ENCODE measurements around the gene IL15RA.

The IL15RA gene, protein sequence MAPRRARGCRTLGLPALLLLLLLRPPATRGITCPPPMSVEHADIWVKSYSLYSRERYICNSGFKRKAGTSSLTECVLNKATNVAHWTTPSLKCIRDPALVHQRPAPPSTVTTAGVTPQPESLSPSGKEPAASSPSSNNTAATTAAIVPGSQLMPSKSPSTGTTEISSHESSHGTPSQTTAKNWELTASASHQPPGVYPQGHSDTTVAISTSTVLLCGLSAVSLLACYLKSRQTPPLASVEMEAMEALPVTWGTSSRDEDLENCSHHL

GRCh38 chr10:5977471-5978229 is at the start of gene IL15RA:
IL15RA (minus strand) TSS chr10:5977543; CDS start chr10:5977492, 51 bp downstream.
- peak; percentile 61 to 73 for DNase-seq (ENCODE audit: low read depth in 2 of 2)

- no peak for DNase-seq (ENCODE audit: low read depth in 2 of 2)
These were observed 48.4 kb upstream of the IL15RA start for GRCh38 chr10:6025683-6026255.

- DNase-seq (ENCODE audit: low read depth in 2 of 2): no peak
These were observed 47.0 kb upstream of the IL15RA start for GRCh38 chr10:6024334-6024682.

DNA sequence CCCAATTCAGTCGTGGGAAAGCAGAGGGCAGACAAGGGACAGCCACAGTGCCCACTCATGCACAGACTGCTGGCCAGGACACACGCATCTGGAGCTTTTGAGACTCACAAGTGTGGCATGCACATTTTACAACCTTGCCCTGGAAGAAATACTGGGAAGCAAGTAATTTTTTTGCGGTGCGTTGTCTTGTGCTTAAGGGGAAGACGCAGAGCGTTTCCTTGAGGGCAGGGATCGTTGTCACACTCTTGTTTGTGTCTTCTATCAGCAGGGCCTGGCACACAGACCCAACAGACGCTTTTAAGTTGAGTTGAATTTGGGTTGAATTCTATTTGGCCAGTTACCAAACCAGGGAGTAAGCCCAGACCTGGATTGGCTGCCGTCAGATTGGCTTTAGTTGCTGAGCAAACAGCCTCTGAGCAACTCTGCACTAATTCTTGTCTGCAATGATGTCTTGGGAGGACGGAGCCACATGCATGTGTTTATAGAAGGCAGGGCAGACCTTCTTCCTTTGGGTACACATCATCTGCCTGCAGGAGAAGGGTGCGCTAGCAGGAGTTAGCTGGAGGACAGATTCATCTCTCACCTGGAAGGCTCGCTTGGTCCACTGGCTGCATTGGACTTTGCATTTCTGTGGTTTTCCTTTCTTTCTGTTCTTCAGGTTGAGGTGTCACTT is 46.5 kb upstream of the IL15RA start:
- no peak for DNase-seq (ENCODE audit: low read depth in 2 of 2)

DNA sequence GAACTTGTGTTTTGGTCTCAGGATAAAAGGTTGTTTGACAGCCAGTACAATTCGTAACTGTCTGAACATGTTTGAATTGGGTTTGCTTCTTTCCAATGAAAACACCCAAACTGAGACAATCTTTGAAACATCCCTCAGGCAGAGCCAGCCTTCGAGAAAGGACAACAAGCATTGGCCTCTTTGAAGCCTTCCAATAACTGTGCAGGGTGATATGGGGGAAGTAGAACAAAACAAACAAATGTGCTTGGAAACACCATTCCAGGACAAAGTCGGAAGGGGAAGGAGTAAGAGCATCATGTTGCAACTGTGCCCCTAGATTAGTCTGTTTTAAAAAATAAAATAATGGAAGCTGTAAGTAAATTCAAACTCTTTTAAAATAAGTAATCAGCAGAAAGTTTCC is 45.3 kb upstream of the IL15RA start:
- no peak for DNase-seq (ENCODE audit: low read depth in 2 of 2)

DNA sequence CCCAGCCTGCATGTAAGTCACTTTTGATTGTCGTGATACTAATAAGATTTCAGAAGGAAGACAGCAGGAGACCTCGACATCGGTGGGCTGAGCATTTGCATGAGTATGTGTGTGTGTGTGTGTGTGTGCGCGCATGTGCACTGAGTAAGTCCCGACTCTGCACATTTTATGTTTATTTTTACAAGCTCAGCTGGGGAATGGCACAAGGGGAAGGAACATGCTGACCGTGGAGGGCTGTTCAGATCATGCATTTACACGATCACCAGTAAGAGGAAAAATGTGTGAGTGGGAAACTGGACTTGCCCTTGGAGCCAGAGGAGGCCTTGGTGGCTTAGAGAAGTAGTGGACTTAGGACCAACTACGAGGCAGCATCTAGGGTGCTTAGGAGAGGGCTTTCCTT is 43.5 kb upstream of the IL15RA start:
- no peak for DNase-seq (ENCODE audit: low read depth in 2 of 2)

DNA sequence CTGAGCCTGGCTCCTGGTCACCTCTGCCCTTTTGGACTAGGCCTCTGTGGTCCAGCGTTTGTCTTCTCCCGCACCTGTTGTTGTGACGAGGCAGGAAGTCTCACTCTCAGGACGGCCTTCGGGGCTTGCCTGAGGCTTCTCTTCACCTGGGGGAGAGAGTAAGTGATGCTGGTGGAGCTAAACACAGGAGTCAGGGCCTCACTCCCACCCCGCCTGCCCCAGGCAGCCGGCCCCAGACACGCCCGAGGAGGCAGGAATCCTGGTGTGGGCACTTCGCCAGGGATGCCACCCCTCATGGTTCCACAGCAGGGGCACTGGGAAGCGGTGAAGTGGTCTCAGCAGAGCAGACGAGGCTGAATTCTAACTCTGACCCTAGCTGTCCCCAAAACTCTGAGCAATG is 42.5 kb upstream of the IL15RA start:
- DNase-seq (ENCODE audit: low read depth in 2 of 2): no peak

DNA sequence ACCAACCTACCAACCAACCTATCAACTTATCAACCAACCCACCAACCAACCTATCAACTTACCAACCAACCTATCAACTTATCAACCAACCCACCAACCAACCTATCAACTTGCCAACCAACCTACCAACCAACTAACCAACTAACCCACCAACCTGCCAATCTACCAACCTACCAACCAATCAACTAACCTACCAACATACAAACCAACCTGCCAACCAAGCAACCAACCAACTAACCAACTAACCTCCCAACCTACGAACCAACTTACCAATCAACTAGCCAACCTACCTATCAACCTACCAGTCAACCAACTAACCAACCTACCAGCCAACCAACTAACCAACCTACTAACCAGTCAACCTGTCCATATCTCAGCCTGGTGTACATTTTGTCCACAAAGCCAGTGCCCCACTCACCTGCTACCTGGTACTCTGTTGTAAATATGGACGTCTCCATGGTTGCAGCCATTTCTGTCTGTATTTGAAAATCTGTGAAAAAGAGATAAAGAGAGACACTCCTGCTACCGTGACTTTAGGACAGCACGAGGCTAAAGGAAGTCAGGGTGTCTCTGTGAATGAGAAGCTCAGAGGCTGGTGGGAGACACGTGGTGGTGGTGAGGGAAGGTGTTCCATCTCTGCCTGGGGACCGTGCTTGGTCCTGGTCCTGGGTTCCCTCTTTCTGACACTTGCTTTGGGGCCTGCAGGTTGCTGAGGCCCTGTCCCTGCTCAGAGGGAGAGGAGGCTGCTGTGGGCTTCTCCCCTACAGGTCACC is 41.9 kb upstream of the IL15RA start:
- no peak for DNase-seq (ENCODE audit: low read depth in 2 of 2)

DNA sequence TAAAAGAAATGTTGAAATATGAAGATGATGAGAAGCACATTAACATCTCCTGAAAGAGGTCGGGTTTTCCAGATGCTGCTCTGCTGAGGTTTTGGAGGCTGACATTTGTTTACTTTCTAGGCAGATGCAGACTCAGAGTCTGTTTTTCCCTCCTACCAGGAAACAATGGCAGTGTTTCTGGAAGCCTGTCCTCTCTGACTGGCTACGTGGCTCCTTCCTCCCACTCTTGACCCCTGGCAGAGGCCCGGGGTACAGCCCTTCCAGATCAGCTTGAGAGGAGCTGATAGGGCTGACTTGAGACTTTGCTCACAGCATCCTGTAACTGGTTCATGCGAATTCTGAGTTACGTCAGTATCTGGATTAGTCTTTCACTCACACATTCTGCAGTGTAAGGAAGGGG is 41.1 kb upstream of the IL15RA start:
- no peak for DNase-seq (ENCODE audit: low read depth in 2 of 2)

- DNase-seq (ENCODE audit: low read depth in 2 of 2): no peak
These were observed 40.5 kb upstream of the IL15RA start for GRCh38 chr10:6017781-6018354.

GRCh38 chr10:6014241-6014761 is 37.0 kb upstream of the IL15RA start:
- peak; percentile 21 to 30 for DNase-seq (ENCODE audit: low read depth in 2 of 2)

GRCh38 chr10:6013413-6014192 is 36.3 kb upstream of the IL15RA start:
- no peak for DNase-seq (ENCODE audit: low read depth in 2 of 2)

DNA sequence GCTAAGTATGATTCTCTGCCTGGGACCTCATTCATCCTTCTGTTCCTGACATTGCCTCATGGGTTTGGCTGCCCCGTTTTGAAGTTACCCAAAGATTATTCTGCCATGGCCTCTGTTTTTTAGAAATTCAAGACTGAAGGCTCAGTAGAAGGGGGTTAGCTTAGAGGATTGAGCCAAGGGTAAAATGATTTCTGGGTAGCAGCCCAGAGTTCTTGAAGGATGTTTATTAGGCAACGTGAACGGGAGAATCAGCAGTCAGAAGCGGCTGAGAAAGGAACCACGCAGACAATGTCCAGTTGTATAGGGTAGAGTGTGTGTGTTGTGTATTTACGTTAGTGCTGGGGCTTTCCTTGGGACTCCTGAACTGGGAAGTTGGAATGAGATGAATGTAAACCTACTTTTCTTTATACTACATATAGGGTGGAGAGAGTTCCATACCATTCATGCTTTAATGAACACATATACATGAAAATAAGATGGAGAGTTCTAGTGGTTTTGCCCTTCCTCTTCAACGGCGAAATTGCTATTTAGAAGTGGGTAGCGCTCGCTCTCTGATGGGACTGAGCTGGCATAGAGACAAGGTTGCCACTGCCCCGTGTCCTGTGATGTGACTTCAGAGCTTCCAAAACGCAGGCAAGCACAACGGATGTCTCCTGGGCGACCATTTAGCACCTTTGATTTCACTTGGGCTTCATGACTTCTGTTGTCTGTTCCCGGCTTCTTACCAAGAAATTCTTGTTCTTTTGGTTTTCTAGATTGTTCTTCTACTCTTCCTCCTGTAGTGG is 35.0 kb upstream of the IL15RA start:
- DNase-seq (ENCODE audit: low read depth in 2 of 2): no peak

DNA sequence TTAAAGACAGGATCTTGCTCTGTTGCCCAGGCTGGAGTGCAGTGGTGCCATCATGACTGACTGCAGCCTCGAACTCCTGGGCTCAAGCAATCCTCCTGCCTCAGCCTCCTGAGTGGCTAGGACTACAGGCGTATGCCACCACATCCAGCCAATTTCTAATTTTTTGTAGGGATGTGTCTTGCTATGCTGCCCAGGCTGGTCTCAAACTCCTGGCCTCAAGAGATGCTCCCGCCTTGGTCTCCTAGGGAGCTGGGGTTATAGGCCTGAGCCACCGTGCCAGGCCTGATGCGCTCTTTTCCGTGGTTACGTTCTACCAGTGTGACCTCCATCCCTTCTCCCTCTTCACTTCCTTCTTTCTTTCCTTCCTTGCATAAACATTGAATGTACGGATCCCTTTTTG is 34.2 kb upstream of the IL15RA start:
- DNase-seq (ENCODE audit: low read depth in 2 of 2): no peak

DNA sequence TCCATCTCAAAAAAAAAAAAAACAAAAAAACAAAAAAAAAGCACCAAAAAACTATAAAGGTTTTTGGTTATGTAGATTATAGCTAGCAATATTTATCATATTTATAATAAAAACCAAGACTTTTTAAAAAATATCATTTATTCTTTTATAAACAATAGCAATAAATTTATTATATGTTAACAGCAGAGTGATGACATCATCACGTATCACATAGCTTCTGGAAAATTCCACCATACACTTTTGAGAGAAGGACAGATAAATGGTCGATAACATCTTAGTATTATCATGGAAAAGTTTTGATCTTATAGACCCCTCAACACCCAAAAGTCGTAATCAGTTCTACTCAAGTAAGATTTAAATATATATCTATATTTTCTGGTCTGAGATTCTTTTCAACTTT is 33.2 kb upstream of the IL15RA start:
- DNase-seq (ENCODE audit: low read depth in 2 of 2): no peak

GRCh38 chr10:6009961-6010360 is 32.6 kb upstream of the IL15RA start:
- no peak for DNase-seq (ENCODE audit: low read depth in 2 of 2)

GRCh38 chr10:6009150-6009549 is 31.8 kb upstream of the IL15RA start:
- DNase-seq (ENCODE audit: low read depth in 2 of 2): no peak

DNA sequence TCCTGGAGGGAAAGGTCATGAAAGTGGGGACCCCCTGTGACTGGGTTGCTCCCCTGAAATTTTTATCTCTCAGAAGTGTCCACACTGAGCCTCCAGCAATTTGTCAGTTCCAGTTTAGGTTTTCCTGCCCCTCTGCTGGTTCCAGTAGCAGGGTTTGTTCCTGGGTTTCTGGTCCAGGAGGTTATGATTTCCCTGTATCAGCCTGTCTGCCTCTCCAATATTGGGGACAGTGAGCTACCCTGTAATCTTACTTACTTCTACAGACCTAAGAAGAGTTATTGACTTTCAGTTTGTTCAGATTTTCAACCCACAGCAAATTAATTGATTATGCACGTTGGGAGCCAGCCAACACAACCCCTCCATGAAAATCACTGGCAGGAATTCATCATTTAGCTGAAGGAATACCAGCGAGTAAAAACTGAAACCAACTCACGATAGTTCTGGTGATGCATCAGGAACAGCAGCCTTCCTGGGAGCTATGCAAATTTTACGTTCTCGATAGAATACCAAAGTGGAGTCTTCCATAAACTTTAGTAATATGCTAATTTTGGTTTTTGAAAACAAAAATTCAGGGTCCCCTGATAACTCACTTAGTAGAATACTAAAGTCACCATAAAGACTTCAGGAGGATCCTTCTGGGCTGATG is 31.3 kb upstream of the IL15RA start:
- DNase-seq (ENCODE audit: low read depth in 2 of 2): no peak

DNA sequence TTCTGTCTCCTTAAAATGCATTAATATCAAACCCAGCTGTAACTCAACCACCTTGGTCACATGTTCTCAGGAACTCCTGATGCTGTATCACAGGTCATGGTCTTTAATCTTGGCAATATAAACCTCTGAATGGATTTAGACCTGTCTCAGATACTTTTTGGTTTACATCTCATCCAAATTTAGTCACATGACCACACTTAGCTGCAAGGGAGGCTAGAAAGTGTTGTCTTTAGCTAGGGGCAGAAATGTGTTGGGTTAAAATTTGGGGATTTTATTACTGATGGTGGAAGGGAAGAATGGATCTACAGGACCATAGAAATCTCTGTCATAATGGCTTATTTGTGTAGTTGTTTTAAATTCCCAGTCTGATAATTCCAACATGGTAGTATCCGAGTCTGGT is 29.6 kb upstream of the IL15RA start:
- no peak for DNase-seq (ENCODE audit: low read depth in 2 of 2)

All from stimulated activated CD8-positive, alpha-beta memory T cell treated with anti-CD3 and anti-CD28 coated beads, Interleukin-7, amount 100 ng/mL, for 1 hour (primary cell).